SKM-1 (cell line): ENCODE measurements around the gene CPPED1.

ENCODE experiments used
- DNase-seq: peaks from one replicate; lab custom pipeline; 2025; ENCODE audit not compliant: unreplicated experiment; lab: John Stamatoyannopoulos, UW

Gene CPPED1

DNA sequence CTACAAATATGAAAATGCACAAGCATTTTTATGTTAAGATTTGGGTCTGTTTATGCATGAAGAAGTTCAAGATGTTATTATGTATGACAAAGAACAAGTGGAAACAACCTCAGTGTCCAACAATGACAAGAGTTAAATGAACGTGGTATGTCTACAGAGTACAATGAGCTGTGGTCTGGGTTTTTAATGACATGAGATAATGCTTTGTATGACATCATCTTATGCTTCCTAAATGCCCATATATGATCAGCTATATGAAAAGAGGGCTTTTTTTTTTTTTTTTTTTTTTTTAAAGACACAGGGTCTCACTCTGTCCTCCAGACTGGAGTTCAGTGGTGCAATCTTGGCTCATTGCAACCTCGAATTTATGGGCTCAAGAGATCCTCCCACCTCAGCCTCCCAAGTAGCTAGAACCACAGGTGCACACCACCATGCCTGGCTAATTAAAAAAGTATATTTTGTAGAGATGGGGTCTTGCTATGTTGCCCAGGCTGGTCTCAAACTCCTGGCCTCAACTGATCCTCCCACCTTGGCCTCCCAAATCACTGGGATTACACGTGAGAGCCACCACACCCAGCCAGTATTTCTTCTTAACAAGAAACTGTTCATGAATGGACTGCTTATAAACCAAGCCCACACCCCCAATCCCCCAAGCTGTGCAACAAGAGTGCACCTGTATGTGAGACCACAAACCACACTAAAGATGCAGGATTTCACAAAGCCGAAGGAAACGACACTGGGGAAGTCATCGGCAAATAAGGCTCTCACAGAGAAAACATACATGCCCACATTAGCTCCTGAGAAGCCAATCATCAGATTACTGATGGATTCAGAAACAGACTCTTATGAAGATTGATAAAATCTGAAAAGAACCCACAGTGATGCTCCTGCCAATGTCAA, 114.5 kb downstream of the CPPED1 start:
- no peak for DNase-seq

- DNase-seq: peak; percentile 39
These were observed 117.9 kb downstream of the CPPED1 start for GRCh38 chr16:12685806-12686205.

DNA sequence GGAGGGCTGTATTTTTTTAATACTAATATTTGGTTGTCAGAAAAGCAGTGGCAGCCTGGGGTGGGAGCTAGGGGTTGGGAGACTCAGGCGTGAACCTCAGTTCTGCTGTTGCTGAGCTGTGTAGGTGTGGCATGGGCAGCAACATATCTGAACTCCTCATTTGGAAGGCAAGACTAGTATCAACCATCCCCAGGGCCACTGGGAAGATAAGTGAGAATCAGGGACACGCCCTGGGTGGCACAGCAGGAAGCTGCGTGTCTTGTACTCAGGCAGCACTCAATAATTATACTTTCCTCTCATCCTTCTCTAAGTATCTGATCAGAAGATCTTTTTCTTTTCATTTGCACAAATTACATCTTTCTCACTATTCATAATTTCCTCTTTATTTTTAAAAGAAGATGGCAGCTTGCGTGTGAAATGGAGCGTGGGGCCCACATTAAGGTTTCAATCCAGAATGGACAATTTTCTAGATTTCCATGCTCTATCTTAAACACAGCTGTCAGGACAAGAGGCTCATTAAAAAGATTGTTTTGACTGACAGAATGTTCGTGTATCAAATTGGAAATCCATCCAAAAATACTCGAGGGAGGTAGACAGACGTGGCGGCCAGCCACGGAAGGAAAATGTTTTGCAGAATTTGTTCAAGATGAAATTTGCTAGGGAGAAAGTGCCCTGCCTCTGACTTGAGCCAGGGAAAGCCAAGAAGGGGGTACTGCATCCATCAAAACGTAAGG, 121.1 kb downstream of the CPPED1 start:
- no peak for DNase-seq

DNA sequence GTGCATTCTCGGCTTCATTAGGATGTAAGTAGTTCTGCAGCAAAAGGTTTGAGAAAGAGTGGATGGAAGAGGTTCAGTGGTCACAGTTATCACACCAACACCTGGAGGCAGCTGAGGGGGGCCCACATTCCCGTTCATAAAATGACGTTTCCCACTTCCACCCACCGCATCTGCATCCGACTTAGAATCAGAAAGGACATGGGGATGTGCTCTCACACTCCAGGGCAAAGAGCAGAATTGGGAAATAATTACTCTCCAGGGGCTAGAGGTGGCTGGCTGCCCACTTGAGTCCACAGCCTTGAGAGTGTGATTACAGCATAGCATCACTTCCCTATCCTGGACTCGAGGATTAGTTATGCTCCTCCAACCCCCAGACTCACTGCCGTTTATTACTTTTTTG, 122.0 kb downstream of the CPPED1 start:
- no peak for DNase-seq

- DNase-seq: no peak
These were observed 123.2 kb downstream of the CPPED1 start for GRCh38 chr16:12680531-12680930.

- no peak for DNase-seq
These were observed 123.9 kb downstream of the CPPED1 start for GRCh38 chr16:12679660-12680272.

GRCh38 chr16:12678983-12679382, 124.7 kb downstream of the CPPED1 start:
- no peak for DNase-seq

DNA sequence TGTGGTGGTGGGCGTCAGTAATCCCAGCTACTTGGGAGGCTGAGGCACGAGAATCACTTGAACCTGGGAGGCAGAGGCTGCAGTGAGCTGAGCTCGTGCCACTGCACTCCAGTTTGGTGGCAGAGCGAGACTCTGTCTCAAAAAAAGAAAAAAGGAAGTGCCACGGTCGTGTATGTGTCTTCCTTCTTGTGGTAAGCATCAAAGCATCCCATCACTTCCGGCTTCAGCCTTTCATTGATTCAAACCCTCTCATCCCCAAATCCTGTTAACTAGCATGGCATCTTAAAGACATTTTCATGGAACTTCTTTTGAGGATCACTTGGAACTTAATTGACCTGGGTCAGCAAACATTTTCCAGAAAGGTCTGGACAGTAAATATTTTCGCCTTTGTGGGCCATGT, 126.2 kb downstream of the CPPED1 start:
- no peak for DNase-seq

- no peak for DNase-seq
These were observed 127.8 kb downstream of the CPPED1 start for GRCh38 chr16:12675852-12676251.

- DNase-seq: no peak
These were observed 128.6 kb downstream of the CPPED1 start for GRCh38 chr16:12675046-12675445.

DNA sequence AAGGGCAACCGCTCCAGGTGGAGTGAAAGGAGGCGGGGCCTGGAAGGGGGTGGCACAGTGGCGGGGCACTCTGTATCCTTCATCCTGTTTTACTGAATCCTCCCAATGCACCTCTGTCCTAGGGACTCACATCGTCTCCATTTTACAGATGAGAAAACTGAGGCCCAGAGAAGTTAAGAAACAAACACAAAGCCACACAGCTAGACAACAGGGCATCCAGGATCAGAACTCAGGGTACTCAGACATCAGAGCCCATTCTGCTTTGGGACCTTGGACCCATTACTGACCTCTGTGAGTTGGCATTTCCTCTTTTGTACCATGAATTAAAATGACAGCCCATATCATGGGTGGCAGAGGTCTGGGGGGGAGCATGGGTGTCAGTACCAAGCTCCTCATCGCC, 129.2 kb downstream of the CPPED1 start:
- DNase-seq: no peak

GRCh38 chr16:12674071-12674470, 129.6 kb downstream of the CPPED1 start:
- DNase-seq: no peak

GRCh38 chr16:12673466-12673865, 130.2 kb downstream of the CPPED1 start:
- no peak for DNase-seq

DNA sequence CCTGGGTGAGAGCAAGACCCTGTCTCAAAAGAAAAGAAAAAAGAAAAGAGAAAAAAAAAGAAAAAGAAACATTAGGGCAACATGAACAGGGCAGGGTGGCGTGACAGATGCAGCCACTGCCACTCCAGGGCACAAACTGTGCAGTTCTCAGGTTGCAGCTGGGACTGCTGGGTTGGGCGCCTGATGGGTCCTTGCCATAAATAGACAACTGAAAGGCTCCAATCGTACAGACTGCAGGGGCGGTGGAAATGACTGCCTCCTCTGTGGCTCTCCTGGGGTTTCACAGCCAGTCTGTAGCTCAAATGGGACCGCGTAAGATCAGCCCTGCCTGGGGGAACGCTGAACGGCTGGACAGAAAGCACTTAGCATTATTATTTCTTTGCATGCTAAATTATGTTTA, 130.7 kb downstream of the CPPED1 start:
- no peak for DNase-seq

DNA sequence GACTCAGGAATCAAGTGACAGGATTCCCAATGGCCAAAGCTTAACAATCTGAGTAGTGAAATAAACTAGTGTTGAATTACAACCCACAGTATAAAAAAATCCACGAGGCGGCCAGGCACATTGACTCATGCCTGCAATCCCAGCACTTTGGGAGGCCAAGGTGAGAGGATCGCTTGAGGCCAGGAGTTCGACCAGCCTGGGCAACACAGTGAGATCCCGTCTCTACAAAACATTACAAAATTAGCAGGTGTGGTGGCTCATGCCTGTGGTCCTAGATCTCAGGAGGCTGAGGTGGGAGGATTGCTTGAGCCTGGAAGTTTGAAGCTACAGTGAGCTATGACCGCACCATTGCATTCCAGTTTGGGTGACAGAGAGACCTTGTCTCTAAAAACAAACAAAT, 133.8 kb downstream of the CPPED1 start:
- DNase-seq: no peak

DNA sequence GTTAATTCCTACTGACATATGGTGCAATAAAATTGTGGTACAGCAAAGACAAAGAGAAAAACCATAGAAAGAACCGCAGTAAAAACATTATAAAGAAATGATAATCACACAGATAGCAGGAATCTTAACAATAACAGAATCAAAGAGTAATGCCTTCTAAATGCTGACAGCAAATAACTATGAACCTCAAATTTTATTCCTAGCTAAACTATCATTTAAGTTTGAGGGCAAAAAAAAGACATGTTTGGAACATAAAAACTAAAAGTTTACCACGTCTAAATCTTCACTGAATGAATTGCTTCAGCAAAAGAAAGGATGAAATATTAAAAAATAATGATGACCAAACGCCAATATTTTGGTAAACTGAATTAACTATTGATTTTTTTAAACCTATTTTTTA, 135.8 kb downstream of the CPPED1 start:
- no peak for DNase-seq

DNA sequence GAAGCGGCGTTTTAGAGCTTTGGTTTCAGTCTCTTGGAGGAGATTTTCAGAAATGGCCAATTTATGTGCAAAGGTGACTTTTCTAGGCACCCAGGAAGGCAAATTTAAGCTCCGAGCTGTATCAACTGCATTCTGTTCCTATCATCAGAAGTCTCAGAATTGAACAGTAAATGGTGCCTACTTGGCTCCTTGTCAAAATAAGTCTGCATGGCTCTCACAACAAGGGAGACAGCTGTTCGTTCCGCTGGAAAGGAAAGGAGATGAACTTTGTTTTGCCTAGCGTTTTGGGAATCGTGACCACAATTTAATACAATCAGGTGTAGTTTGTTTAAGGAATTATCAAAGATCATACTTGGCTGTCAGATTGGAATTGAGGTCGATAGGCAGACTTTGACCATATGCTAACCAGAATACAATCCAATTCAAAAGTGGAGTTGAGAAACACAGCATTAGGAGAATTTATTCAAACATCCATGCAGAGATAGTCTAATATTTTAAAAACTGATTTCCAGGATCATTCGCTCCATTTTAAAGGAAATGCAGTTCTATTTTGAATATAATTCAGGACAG, 139.4 kb downstream of the CPPED1 start:
- DNase-seq: no peak

- DNase-seq: no peak
These were observed 142.0 kb downstream of the CPPED1 start for GRCh38 chr16:12661656-12662172.

DNA sequence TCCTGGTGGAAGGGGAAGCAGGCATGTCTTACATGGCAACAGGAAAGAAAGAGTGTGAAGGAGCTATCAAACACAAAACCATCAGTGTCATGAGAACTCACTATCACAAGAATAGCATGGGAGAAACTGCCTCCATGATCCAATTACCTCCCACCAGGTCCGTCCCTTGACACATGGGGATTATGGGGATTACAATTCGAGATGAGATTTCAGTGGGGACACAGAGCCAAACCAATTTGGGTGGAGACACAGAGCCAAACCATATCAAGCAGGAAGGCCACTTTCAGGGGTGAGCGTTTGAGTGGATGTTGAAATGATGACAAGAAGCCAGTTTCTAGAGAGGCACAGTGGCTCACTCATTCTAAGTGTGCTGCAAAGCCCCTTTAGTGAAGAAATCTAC, 143.8 kb downstream of the CPPED1 start:
- DNase-seq: no peak

GRCh38 chr16:12658506-12658905, 145.2 kb downstream of the CPPED1 start:
- no peak for DNase-seq

DNA sequence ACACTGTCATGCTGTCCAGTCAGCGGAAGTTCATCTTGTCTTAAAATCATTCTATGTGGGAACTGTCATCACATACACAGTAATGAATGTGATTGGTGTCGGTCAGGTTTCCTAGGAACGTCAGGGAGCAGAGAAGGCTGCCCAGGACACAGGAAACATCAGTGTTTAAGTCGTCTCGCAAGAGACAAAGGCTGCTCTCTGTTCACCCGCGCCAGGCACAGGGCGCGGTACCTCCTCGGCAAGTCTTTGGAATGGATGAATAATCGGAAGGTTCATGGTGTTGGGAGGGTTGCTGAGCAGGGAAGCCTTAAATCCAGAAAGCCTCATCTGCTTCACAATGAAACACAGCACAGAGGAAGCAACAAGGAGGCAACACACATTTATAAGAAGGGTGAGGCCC, 148.2 kb downstream of the CPPED1 start:
- no peak for DNase-seq
